HepG2 (cell line): Measurements from ENCODE around the gene KIAA1328. TPM values are rescaled to one million over a fixed set of nuclear protein-coding genes. Genes with fewer than 3 reads are reported as not detected.

Source experiments
- CBX2 ChIP-seq, 2 experiments: fragments of 200-600 bp in 1 of 2; sonication (generic); formaldehyde crosslinking in 1 of 2; IDR thresholded peaks; 2 replicates each; pipeline versions ENCODE4 v1.7.0 to v1.8.1; 2018 to 2022; ENCODE audit warnings: low read depth in 2 of 2, low read length in 1 of 2, mild to moderate bottlenecking in 1 of 2, missing genetic modification reagents in 1 of 2
- GZF1 ChIP-seq: sonication (generic); formaldehyde crosslinking; IDR thresholded peaks from 2 replicates; pipeline ENCODE4 v1.5.1; 2020; ENCODE audit warnings: mild to moderate bottlenecking, missing genetic modification reagents
- HMG20B ChIP-seq: conservative IDR thresholded peaks from 2 replicates; pipeline ENCODE4 v1.6.1; 2016; ENCODE audit warnings: missing genetic modification reagents, missing compliant biosample characterization
- HNRNPUL1 ChIP-seq: fragments of 200-400 bp; formaldehyde crosslinking; IDR thresholded peaks from 2 replicates; pipeline ENCODE4 v1.6.1; 2017; ENCODE audit warnings: low read depth, mild to moderate bottlenecking, low read length, moderate library complexity
- IKZF4 ChIP-seq: sonication (generic); formaldehyde crosslinking; IDR thresholded peaks from 2 replicates; pipeline ENCODE4 v1.5.1; 2020; ENCODE audit warnings: borderline replicate concordance, mild to moderate bottlenecking, low read depth, missing genetic modification reagents; ENCODE audit errors: not compliant biosample characterization
- KLF6 ChIP-seq: IDR thresholded peaks from 2 replicates; pipeline ENCODE4 v1.8.0; 2016; ENCODE audit warnings: missing biosample characterization, missing genetic modification reagents
- KLF9 ChIP-seq: IDR thresholded peaks from 2 replicates; pipeline ENCODE4 v1.6.1; 2016; ENCODE audit warnings: low read depth
- MBD4 ChIP-seq: IDR thresholded peaks from 2 replicates; pipeline ENCODE4 v1.6.1; 2012; ENCODE audit warnings: low read length, inconsistent platforms, borderline replicate concordance
- PHF5A ChIP-seq: IDR thresholded peaks from one replicate; pipeline ENCODE4 v1.6.1; 2018; ENCODE audit warnings: low read depth, missing genetic modification reagents; ENCODE audit not compliant: unreplicated experiment
- POLR2AphosphoS5 ChIP-seq: IDR thresholded peaks from 2 replicates; pipeline ENCODE4 v1.6.1; 2012; ENCODE audit warnings: low read depth, low read length
- RAD21 ChIP-seq: fragments of 450-650 bp; formaldehyde crosslinking; IDR thresholded peaks from 2 replicates; pipeline ENCODE4 v1.5.0; 2020; ENCODE audit warnings: mild to moderate bottlenecking
- TBX2 ChIP-seq: sonication (generic); formaldehyde crosslinking; IDR thresholded peaks from 2 replicates; pipeline ENCODE4 v1.5.0; 2020; ENCODE audit warnings: missing genetic modification reagents, mild to moderate bottlenecking, borderline replicate concordance
- ZFP1 ChIP-seq: IDR thresholded peaks from 2 replicates; pipeline ENCODE4 v1.6.1; 2016
- ZNF12 ChIP-seq: sonication (generic); formaldehyde crosslinking; IDR thresholded peaks from 2 replicates; pipeline ENCODE4 v1.5.0; 2020; ENCODE audit warnings: missing genetic modification reagents
- ZNF235 ChIP-seq: sonication (generic); formaldehyde crosslinking; IDR thresholded peaks from 2 replicates; pipeline ENCODE4 v1.8.1; 2023; ENCODE audit warnings: mild to moderate bottlenecking, missing genetic modification reagents, borderline replicate concordance
- ZNF282 ChIP-seq: fragments of 450-650 bp; IDR thresholded peaks from 2 replicates; pipeline ENCODE4 v1.6.1; 2018; ENCODE audit not compliant: partially characterized antibody
- ZNF430 ChIP-seq: sonication (generic); formaldehyde crosslinking; IDR thresholded peaks from 2 replicates; pipeline ENCODE4 v1.9.0; 2021; ENCODE audit warnings: mild to moderate bottlenecking, missing genetic modification reagents
- ZNF546 ChIP-seq: sonication (generic); formaldehyde crosslinking; conservative IDR thresholded peaks from 2 replicates; pipeline ENCODE4 v1.8.1; 2023; ENCODE audit warnings: mild to moderate bottlenecking, missing genetic modification reagents
- ZNF570 ChIP-seq: sonication (generic); formaldehyde crosslinking; IDR thresholded peaks from 2 replicates; pipeline ENCODE4 v1.4.0; 2020; ENCODE audit warnings: mild to moderate bottlenecking, missing genetic modification reagents, borderline replicate concordance
- ZNF572 ChIP-seq: sonication (generic); formaldehyde crosslinking; IDR thresholded peaks from 2 replicates; pipeline ENCODE4 v1.5.1; 2020; ENCODE audit warnings: mild to moderate bottlenecking, missing genetic modification reagents
- ZNF792 ChIP-seq: IDR thresholded peaks from 2 replicates; pipeline ENCODE4 v1.6.1; 2016
- ZZZ3 ChIP-seq: sonication (generic); formaldehyde crosslinking; IDR thresholded peaks from 2 replicates; pipeline ENCODE4 v1.4.0; 2020; ENCODE audit warnings: missing genetic modification reagents, mild to moderate bottlenecking, borderline replicate concordance
- polyA plus RNA-seq, 8 experiments: library from polyadenylated mRNA; depleted of rRNA in 3 of 8; stranded (reverse) in 7 of 8; unstranded in 1 of 8; fragments of >200 nt; fragmentation: Illumina TruSeq in 4 of 8; extraction: Trizol in 4 of 8; gene quantifications; 2 replicates each; pipeline versions ENCODE4 v1.2.1 to v1.2.3, GENCODE V29; 2011 to 2016; ENCODE audit warnings: low read depth in 4 of 8, missing spikeins in 1 of 8, mixed read lengths in 1 of 8; ENCODE audit not compliant: insufficient read depth in 1 of 8
- total RNA-seq, 5 experiments: library from RNA; depleted of rRNA; stranded (reverse); fragments of >200 nt; fragmentation: Illumina TruSeq; extraction: Trizol; gene quantifications; 2 replicates each; pipeline ENCODE4 v1.2.3, GENCODE V29; 2016; ENCODE audit warnings: low read depth in 1 of 5
- TF ChIP-seq, protein P1 (sequence below): sonication (generic); formaldehyde crosslinking; IDR thresholded peaks from 2 replicates; pipeline ENCODE4 v1.5.0; 2020; ENCODE audit warnings: mild to moderate bottlenecking, low read depth, missing genetic modification reagents, borderline replicate concordance
- TF ChIP-seq, protein P2 (sequence below): sonication (generic); formaldehyde crosslinking; IDR thresholded peaks from 2 replicates; pipeline ENCODE4 v1.8.1; 2023; ENCODE audit warnings: mild to moderate bottlenecking, inconsistent platforms, moderate library complexity, missing genetic modification reagents, borderline replicate concordance
- TF ChIP-seq, protein P3 (sequence below): sonication (generic); formaldehyde crosslinking; IDR thresholded peaks from 2 replicates; pipeline ENCODE4 v1.8.0; 2022; ENCODE audit warnings: mild to moderate bottlenecking, missing genetic modification reagents, borderline replicate concordance
- TF ChIP-seq, protein P4 (sequence below): sonication (generic); formaldehyde crosslinking; IDR thresholded peaks from 2 replicates; pipeline ENCODE4 v1.4.0; 2020; ENCODE audit warnings: missing genetic modification reagents, borderline replicate concordance

The KIAA1328 gene
- total and polyA plus RNA-seq, 2 of the 13 experiments (the other 11 are each of a cell fraction or from before 2014, with no cell fraction given): 4.1 to 6.0 TPM

DNA sequence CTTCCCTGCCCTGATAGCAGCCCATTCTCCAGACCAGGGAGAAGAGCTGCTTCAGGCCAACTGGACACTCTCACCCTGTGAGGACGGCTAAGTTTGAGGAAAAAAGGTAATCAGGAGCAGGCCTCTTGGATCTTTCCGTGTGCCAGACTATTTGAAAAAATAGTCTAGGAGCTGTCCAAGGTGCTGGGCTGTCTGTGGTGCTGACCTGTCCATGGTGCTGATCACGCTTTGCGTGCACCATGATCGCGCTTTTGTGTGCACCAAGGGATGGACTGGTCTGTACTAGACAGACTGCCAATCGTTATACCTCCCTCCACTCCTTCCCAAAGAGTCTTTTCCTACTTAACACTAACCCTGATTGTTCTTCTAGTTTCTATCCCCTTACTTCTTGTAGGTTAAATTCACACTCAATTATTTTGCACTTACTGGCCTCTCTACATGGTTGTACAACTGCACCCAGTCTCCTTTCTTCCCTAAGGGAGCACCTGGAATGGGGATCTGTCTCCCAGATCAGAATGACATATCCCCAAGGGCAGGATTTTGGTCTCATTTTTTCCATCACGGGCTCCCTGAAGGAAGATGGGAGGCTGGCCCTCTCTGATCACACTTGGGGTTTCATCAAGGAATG lies 441.2 kb downstream of the KIAA1328 start (continued):
- TF ChIP-seq ZNF572 (CRISPR knock-in tag) (0 out of 2 replicates have a peak, but pooled peaks have one; percentile 71), MBD4 (no peak), KLF9 (CRISPR knock-in tag) (peak; percentile 99), ZNF12 (peak; percentile 99), HMG20B (CRISPR knock-in tag) (peak; percentile 99), IKZF4 (peak; percentile 100), ZNF792 (peak; percentile 100), ZNF235 (CRISPR knock-in tag) (peak; percentile 100), ZNF546 (CRISPR knock-in tag) (peak; percentile 100), RAD21 (peak; percentile 34; the same call in 1 of the 2 replicates), HNRNPUL1 (no peak), ZNF430 (peak; percentile 100), ZNF282 (no peak), GZF1 (peak; percentile 97), POLR2AphosphoS5 (no peak), PHF5A (CRISPR knock-in tag) (peak; percentile 98), ZFP1 (CRISPR knock-in tag) (peak; percentile 99), ZZZ3 (CRISPR knock-in tag) (peak; percentile 96), TBX2 (peak; percentile 98), ZNF570 (peak; percentile 99), KLF6 (CRISPR knock-in tag) (peak; percentile 100), CBX2 (IDR thresholded peaks at IDR 0.05; ENCODE audit: low read depth, low read length) (no peak), CBX2 (CRISPR knock-in tag; IDR thresholded peaks at IDR 0.05; ENCODE audit: low read depth) (peak; percentile 99; the same call in 1 of the 2 replicates)
- TF ChIP-seq, protein P1, sequence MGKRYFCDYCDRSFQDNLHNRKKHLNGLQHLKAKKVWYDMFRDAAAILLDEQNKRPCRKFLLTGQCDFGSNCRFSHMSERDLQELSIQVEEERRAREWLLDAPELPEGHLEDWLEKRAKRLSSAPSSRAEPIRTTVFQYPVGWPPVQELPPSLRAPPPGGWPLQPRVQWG: peak; percentile 98
- TF ChIP-seq, protein P2, sequence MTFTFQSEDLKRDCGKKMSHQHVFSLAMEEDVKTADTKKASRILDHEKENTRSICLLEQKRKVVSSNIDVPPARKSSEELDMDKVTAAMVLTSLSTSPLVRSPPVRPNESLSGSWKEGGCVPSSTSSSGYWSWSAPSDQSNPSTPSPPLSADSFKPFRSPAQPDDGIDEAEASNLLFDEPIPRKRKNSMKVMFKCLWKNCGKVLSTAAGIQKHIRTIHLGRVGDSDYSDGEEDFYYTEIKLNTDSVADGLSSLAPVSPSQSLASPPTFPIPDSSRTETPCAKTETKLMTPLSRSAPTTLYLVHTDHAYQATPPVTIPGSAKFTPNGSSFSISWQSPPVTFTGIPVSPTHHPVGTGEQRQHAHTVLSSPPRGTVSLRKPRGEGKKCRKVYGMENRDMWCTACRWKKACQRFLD (CRISPR knock-in tag): peak; percentile 100
- TF ChIP-seq, protein P3, sequence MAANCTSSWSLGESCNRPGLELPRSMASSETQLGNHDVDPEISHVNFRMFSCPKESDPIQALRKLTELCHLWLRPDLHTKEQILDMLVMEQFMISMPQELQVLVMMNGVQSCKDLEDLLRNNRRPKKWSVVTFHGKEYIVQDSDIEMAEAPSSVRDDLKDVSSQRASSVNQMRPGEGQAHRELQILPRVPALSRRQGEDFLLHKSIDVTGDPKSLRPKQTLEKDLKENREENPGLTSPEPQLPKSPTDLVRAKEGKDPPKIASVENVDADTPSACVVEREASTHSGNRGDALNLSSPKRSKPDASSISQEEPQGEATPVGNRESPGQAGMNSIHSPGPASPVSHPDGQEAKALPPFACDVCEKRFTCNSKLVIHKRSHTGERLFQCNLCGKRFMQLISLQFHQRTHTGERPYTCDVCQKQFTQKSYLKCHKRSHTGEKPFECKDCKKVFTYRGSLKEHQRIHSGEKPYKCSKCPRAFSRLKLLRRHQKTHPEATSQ: peak; percentile 100
- TF ChIP-seq, protein P4, sequence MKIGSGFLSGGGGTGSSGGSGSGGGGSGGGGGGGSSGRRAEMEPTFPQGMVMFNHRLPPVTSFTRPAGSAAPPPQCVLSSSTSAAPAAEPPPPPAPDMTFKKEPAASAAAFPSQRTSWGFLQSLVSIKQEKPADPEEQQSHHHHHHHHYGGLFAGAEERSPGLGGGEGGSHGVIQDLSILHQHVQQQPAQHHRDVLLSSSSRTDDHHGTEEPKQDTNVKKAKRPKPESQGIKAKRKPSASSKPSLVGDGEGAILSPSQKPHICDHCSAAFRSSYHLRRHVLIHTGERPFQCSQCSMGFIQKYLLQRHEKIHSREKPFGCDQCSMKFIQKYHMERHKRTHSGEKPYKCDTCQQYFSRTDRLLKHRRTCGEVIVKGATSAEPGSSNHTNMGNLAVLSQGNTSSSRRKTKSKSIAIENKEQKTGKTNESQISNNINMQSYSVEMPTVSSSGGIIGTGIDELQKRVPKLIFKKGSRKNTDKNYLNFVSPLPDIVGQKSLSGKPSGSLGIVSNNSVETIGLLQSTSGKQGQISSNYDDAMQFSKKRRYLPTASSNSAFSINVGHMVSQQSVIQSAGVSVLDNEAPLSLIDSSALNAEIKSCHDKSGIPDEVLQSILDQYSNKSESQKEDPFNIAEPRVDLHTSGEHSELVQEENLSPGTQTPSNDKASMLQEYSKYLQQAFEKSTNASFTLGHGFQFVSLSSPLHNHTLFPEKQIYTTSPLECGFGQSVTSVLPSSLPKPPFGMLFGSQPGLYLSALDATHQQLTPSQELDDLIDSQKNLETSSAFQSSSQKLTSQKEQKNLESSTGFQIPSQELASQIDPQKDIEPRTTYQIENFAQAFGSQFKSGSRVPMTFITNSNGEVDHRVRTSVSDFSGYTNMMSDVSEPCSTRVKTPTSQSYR (CRISPR knock-in tag): peak; percentile 97
